WERI-Rb-1 (cell line): ENCODE results near the gene DHX32.

ENCODE experiments used
- DNase-seq: peaks from one replicate; pipeline ENCODE4 v3.0.0-alpha.2; 2020
- H3K27ac ChIP-seq: fragments of 250-450 bp; sonication (Bioruptor Pico); 2 replicates; pipeline ENCODE4 v1.5.1; 2020; ENCODE audit warnings: mild to moderate bottlenecking, moderate library complexity
- H3K27me3 ChIP-seq: fragments of 250-450 bp; sonication (Bioruptor Pico); 2 replicates; pipeline ENCODE4 v1.5.1; 2021; ENCODE audit warnings: mild to moderate bottlenecking, low read depth, moderate library complexity; ENCODE audit not compliant: insufficient read depth, severe bottlenecking
- H3K36me3 ChIP-seq: fragments of 250-450 bp; sonication (Bioruptor Pico); 2 replicates; pipeline ENCODE4 v1.5.1; 2020; ENCODE audit warnings: mild to moderate bottlenecking, moderate library complexity
- H3K4me3 ChIP-seq: 2 replicates; pipeline ENCODE4 v1.5.1; 2011; ENCODE audit warnings: low read depth, mild to moderate bottlenecking, control low read depth, low read length
- H3K9me3 ChIP-seq: fragments of 250-450 bp; sonication (Bioruptor Pico); 2 replicates; pipeline ENCODE4 v1.5.1; 2021; ENCODE audit warnings: mild to moderate bottlenecking, moderate library complexity; ENCODE audit not compliant: severe bottlenecking
- CTCF ChIP-seq: IDR thresholded peaks from 2 replicates; pipeline ENCODE4 v1.5.1; 2011; ENCODE audit warnings: low read depth, mild to moderate bottlenecking, control low read depth, inconsistent platforms, low read length

Gene DHX32

GRCh38 chr10:125797994-125798662, 83.0 kb downstream of the DHX32 start:
- no peak for DNase-seq
- peaks cover 8% of the 10 kb centered on the region; the same call in 1 of the 2 replicates for H3K36me3 ChIP-seq
- TF ChIP-seq CTCF = no peak
- no peaks in the 10 kb centered on the region for H3K9me3 ChIP-seq
- H3K4me3 ChIP-seq = no peak overlapping the region
- no peak overlapping the region for H3K27ac ChIP-seq
- H3K27me3 ChIP-seq = no peaks in the 10 kb centered on the region

GRCh38 chr10:125797424-125797823, 83.7 kb downstream of the DHX32 start:
- Histone ChIP-seq H3K27ac (no peak overlapping the region), H3K4me3 (no peak overlapping the region), H3K27me3 (no peaks in the 10 kb centered on the region), H3K36me3 (peaks cover 8% of the 10 kb centered on the region; the same call in 1 of the 2 replicates), H3K9me3 (no peaks in the 10 kb centered on the region)
- TF ChIP-seq CTCF = no peak
- DNase-seq = no peak

- Histone ChIP-seq H3K4me3 (no peak overlapping the region), H3K27me3 (no peaks in the 10 kb centered on the region), H3K36me3 (peaks cover 13% of the 10 kb centered on the region), H3K9me3 (no peaks in the 10 kb centered on the region), H3K27ac (no peak overlapping the region)
- no peak for TF ChIP-seq CTCF
- no peak for DNase-seq
Observed at GRCh38 chr10:125795637-125796190, 85.4 kb downstream of the DHX32 start.

GRCh38 chr10:125795128-125795527, 86.0 kb downstream of the DHX32 start:
- peaks cover 13% of the 10 kb centered on the region for H3K36me3 ChIP-seq
- no peak for DNase-seq

GRCh38 chr10:125792342-125793300, 88.5 kb downstream of the DHX32 start:
- no peaks in the 10 kb centered on the region for H3K27me3 ChIP-seq
- no peak for DNase-seq
- TF ChIP-seq CTCF = no peak
- no peaks in the 10 kb centered on the region for H3K9me3 ChIP-seq
- no peak overlapping the region for H3K27ac ChIP-seq
- H3K4me3 ChIP-seq = no peak overlapping the region
- peaks cover 13% of the 10 kb centered on the region for H3K36me3 ChIP-seq

More at GRCh38 chr10:125795128-125795527, 86.0 kb downstream of the DHX32 start:
- H3K27ac ChIP-seq = no peak overlapping the region
- no peaks in the 10 kb centered on the region for H3K9me3 ChIP-seq
- TF ChIP-seq CTCF = no peak
- H3K27me3 ChIP-seq = no peaks in the 10 kb centered on the region
- H3K4me3 ChIP-seq = no peak overlapping the region
